Right renal cortex interstitium (tissue), 3 donors: ENCODE data around the gene FYCO1. TPM values are rescaled to one million over a fixed set of nuclear protein-coding genes. Genes with fewer than 3 reads are reported as not detected.

Experiments used
- DNase-seq, 3 donors: peaks; one replicate each; pipeline ENCODE4 v3.0.0-alpha.2; 2013; ENCODE audit warnings: low read depth in 3 of 3, low spot score in 2 of 3
- polyA plus RNA-seq, 3 donors: library from polyadenylated mRNA; unstranded; fragments of 120-200 nt; gene quantifications; one replicate each; pipeline ENCODE4 v1.2.1, GENCODE V29; 2013; ENCODE audit not compliant: insufficient read length in 3 of 3

FYCO1 gene
- polyA plus RNA-seq, 3 donors: 16.7 to 18.5 (median 18.5) TPM

DNA sequence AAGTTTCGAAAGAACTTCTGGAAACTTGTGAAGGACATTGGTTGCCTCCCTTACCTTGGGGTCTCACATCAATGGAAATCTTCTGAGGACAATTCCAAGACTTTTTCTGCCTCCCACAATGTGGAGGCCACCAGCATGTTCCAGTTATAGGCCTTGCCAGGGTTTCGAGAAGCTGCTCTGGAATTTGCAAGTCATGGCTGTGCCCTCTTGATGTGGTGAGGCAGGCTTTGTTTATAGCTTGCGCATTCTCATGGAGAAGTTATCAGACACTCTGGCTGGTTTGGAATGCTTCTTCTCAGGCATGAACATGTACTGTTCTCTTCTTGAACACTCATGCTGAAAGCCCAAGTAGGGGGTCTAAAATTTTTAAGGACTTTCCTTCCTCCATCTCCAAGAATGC, 48.3 kb downstream of the FYCO1 start:
- DNase-seq: no peak

DNA sequence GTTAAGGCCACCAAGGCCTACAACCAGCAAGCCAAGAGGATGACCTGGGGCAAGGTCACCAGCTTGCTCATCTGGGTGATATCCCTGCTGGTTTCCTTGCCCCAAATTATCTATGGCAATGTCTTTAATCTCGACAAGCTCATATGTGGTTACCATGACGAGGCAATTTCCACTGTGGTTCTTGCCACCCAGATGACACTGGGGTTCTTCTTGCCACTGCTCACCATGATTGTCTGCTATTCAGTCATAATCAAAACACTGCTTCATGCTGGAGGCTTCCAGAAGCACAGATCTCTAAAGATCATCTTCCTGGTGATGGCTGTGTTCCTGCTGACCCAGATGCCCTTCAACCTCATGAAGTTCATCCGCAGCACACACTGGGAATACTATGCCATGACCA, 48.7 kb downstream of the FYCO1 start:
- DNase-seq: no peak

DNA sequence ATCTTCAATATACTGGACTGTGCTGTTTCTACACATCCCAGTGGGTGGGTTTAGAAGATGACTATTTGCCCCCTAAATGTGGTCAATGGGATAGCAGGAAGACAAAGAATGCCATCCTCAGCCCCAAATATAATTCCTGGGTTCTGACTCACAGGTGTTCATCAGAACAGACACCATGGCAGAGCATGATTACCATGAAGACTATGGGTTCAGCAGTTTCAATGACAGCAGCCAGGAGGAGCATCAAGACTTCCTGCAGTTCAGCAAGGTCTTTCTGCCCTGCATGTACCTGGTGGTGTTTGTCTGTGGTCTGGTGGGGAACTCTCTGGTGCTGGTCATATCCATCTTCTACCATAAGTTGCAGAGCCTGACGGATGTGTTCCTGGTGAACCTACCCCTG, 49.3 kb downstream of the FYCO1 start:
- no peak for DNase-seq

- no peak for DNase-seq
Measured at GRCh38 chr3:45944830-45945620, 50.6 kb downstream of the FYCO1 start.

DNA sequence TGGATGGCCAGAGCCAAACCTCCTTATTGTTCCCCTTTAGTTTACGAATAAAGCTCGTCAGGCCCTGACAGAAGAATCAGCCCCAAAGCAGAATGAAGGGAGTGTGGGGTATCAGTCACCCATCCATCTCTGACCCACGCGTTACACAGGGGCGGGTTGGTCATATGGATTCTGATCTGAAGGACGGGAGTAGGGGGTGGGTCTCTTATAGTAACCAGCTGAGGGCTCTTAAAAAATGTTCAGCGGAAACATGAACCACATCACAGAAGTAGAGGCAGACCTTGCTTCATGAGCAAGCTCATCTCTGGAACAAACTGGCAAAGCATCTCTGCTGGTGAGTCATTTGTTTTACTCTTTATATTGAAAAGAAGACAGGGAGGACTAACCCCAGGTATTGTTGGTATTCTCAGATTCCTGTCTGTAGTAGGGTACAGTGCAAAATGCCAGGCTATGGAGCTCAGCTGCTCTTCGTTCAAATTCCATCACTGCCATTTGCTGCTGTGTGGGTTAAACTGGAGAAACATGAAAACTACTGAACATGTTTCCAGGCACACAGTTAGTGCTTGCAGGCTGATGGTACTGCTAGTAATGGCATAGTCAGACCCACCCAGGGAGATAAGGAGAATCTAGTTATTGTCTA, 52.3 kb downstream of the FYCO1 start, which contains the start of gene CXCR6:
Gene CXCR6 (plus strand): TSS at position 258 of the 640 bp plus-strand sequence. CDS start 3,018 bp downstream, outside the sequence.
- DNase-seq: no peak

GRCh38 chr3:45942051-45942825, 53.4 kb downstream of the FYCO1 start:
- DNase-seq: no peak

DNA sequence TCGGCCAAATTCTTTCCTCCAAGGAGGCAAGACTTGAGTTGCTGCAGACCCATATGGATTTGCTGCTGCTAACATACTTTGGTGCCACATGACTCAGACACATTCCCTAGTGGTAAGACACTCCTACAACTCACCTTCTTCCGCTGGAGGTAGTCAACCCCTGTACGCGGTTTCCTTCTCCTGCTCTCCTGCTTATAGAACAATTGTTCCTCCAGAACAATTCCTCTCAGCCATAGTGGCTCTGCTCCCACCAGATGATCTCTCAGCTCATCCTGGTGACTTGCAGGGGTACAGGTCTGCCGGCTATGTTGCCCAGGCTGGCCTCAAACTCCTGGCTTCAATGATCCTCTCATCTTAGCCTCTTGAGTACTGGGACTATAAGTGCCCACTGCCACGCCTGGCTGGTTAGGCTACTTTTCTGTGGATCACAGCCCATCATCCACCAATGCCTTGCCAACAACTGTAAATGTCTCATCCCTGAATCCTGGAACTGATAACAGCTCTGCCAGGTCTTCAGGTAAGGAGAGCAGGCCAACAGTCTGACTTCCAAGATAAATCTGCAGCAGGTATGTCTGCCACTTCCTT, 54.8 kb downstream of the FYCO1 start:
- no peak for DNase-seq

GRCh38 chr3:45940004-45940780, 55.4 kb downstream of the FYCO1 start:
- no peak for DNase-seq

DNA sequence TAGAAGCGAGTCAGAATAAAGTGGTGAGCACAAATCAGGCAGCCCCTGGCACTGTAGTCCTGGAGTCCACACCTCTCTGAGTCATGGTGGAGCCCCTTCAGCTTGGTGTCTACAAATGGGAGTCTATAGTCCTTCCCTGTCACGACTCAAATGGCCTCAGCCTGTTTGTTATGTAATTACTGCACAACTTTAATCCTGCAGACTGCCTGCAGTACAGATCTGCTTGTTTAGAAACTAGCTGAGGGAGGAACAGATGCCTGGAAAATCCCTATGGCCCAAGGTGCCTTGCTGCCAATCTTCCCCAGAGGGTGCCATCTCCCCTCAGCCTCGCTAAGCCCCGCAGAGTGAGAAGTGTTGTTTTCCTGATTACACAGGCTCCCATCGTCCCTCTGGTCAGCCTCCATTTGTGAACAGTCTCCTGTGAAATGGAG, 56.3 kb downstream of the FYCO1 start:
- DNase-seq: no peak

DNA sequence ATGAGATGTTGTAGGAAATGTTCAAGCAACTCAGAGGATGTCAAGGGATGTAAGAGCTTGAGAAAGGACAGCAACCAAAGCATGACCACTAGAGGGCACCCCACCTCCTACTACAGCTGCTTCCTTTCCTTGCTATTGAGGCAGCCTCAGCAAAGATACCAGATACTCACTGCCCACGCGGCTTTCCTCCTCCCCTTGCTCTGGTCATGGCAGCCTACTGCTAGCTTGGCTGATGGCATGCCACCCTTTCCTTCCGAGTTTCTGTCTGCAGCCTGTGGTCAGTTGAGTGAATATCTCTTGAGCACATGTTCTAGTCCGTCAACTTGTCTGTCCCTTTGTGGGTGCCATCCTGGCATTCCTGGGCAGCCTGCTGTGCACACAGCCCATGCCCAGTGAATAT, 56.8 kb downstream of the FYCO1 start:
- DNase-seq: peak; percentile 72 to 80 (median 78)

DNA sequence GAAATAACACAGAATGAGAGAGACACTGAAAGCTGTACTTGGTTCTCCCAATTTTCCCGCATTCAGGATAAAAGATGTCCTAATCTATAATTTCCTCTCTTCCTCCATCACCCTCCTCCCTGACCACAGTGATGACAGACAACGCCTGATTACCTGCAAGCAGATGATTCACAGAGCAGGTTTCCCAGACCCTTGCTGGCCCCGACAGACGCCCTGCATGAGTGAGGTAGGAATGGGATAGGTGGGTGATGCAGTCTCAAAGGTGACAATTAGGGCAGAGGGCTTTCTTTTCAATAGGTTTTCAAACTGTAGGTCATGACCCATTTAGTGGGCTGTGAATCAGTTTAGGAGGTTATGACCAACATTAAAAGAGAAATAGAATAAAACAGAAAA, 57.6 kb downstream of the FYCO1 start:
- DNase-seq: no peak

DNA sequence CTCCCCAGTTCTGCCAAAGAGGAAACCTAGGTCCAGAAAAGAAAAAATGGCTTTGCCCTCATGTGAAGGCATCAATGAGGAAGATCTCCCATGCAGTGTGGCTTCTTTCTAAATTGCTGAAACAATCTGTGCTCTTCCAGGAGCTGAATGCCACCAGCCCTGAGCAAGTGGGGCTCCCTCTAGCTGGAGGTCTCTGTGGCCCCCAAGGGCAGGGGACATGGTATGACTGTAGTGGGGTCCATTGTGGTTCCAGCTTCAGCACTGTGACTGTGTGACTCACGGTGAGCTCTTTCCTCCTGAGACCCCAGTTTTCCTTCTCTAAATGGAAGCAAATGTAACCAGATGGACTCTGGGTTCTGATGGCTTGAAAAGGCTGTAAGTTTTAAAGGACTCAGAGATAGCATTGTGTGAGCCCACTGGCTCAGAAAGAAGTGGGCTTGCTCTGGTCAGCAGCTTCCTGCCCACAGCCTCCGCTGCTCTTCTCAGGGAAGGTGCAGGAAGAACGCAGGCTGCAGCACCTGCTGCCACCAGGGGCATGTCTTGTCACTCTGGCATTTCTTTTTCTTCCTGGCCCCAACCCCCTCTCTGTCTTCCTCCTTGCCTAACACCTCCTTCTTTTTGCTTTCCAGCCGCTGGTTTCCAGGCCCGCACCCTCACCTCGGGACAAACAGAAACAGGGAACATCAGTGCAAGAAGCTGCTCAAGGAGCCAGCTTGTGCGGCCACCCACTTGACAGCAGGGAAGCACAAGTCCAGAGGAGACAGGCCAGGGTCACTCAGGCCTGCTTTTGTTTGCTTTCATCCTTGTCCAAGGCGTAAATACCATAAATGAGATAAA, 58.2 kb downstream of the FYCO1 start:
- DNase-seq: no peak

DNA sequence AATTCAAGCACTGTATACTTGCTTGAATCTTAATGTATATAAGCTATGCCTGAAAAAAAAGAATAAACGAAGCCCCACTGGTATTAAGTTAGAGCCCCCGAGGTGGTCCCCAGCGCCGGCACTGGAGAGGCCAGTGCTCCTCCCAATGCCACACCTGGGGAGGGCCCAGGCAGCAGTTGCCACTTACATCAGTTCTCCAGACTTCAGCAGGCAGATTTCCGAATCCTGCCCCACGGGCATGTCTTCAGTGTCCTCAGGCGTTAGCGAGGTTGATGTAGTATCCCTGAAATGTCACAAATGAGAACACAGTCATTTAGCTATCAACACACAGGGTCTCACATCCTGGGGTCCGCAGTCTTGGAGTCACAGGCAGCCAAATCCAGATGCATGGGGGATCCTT, 59.4 kb downstream of the FYCO1 start:
- no peak for DNase-seq

GRCh38 chr3:45933591-45933990, 62.0 kb downstream of the FYCO1 start:
- peak in 1 of 3 donors; percentile 2 for DNase-seq

DNA sequence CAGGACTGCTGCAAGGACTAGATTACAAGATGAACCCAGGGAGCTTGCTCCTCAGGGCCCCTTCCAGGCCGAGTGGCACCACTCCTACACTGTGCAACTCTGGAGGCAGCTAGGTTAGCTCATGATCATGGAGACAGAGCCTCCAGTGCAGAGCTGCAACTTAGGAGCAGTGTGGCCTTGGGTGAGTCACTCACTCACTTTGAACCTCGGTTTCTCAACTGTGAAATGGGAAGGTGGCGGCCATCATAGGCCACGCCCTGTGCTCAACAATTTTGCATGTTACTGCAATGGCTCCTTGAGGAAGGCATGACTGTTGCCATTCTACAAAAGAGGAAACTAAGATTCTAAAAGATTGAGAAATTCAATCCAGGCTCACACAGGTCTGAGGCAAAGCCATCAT, 63.5 kb downstream of the FYCO1 start:
- no peak for DNase-seq

DNA sequence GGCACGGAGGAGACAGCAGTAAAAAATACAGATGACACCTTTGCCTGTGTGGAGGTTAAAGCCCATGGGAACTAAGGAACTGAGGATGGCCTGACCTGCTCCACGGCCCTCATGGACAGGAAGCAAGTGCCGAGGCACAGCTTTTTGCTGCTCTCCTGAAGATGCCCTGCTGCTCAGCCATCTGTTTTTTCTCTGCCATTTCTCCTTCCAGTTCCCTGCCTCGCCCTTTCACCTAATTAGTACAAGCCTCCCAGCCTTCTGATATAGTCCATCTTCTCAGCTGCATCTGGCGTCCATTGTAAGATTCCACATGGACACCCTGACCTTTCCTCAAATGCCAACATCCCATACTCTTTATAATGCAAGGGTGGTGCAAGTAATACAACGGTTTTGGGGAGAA, 64.1 kb downstream of the FYCO1 start:
- DNase-seq: no peak

- no peak for DNase-seq
Measured at GRCh38 chr3:45929042-45929679, 66.5 kb downstream of the FYCO1 start.

DNA sequence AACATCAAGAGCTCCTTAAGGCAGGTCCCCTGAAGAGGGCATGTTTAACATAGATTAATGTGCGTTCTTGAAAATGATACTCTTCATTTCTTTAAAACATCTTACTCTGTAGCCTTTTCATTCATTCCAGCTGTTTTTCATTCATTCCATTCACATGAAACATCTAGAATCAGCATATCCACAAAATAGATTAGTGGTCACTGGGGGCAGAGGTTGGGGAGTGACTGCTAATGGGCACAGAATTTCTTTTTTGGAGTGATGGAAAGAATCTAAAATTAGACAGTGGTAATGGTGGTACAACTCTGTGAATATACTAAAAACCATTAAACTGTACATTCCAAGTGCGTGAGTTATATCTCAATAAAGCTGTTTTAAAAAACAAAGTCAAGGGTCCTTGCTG, 67.7 kb downstream of the FYCO1 start:
- DNase-seq: no peak

- DNase-seq: no peak
Measured at GRCh38 chr3:45923755-45924154, 71.9 kb downstream of the FYCO1 start.
